Breast epithelium (tissue), 4 donors: ENCODE data around the gene LPCAT3. TPM values are rescaled to one million over a fixed set of nuclear protein-coding genes. Genes with fewer than 3 reads are reported as not detected.

Experiments used
- DNase-seq, 2 donors: peaks; one replicate each; pipeline ENCODE4 v3.0.0-alpha.2; 2019; ENCODE audit warnings: low spot score in 2 of 2
- H3K27ac ChIP-seq, 2 donors: fragments of 200-600 bp; sonication (generic) in 1 of 2; one replicate each; pipeline ENCODE4 v1.5.1; 2016 to 2019; ENCODE audit warnings: mild to moderate bottlenecking in 1 of 2
- H3K27me3 ChIP-seq, 2 donors: fragments of 200-600 bp; sonication (generic) in 1 of 2; one replicate each; pipeline versions ENCODE4 v1.5.1 to v1.6.0; 2017 to 2019; ENCODE audit warnings: control low read depth in 1 of 2, mild to moderate bottlenecking in 1 of 2
- H3K36me3 ChIP-seq: fragments of 200-600 bp; one replicate; pipeline ENCODE4 v1.5.1; 2019
- H3K4me1 ChIP-seq, 2 donors: fragments of 200-600 bp; sonication (generic); one replicate each; pipeline ENCODE4 v1.5.1; 2016 to 2019; ENCODE audit warnings: control low read depth in 1 of 2
- H3K4me3 ChIP-seq, 3 donors: fragments of 200-600 bp; sonication (generic); 1 replicate in 2 of 3; 2 replicates in 1 of 3; pipeline ENCODE4 v1.5.1; 2016 to 2019; ENCODE audit warnings: mild to moderate bottlenecking in 3 of 3, moderate library complexity in 2 of 3
- H3K9me3 ChIP-seq, 2 donors: fragments of 200-600 bp; sonication (generic) in 1 of 2; one replicate each; pipeline ENCODE4 v1.5.1; 2016 to 2019; ENCODE audit warnings: control low read depth in 1 of 2
- POLR2A ChIP-seq: fragments of 450-650 bp; IDR thresholded peaks from one replicate; pipeline ENCODE4 v1.6.1; 2016; ENCODE audit warnings: antibody characterized with exemption, mild to moderate bottlenecking, moderate library complexity
- POLR2AphosphoS5 ChIP-seq, 3 donors: sonication (generic); formaldehyde crosslinking; IDR thresholded peaks; one replicate each; pipeline ENCODE4 v1.6.1; 2017; ENCODE audit warnings: antibody characterized with exemption in 3 of 3
- intact Hi-C: fragments of 100-400 bp; cut with DNase I; formaldehyde crosslinking; loops from one replicate; pipeline ENCODE4 v1.15.1; 2023; ENCODE audit warnings: low total_unique reads
- total RNA-seq, 3 donors: library from RNA; depleted of rRNA; stranded (reverse); fragments of >200 nt; gene quantifications; one replicate each; pipeline ENCODE4 v1.1.0, GENCODE V29; 2016
- TF ChIP-seq, protein P1 (sequence below), 3 donors: fragments of 450-650 bp; IDR thresholded peaks; one replicate each; pipeline ENCODE4 v1.5.1; 2016 to 2017; ENCODE audit warnings: antibody characterized with exemption in 3 of 3, mild to moderate bottlenecking in 3 of 3, moderate library complexity in 3 of 3

Gene LPCAT3
- total RNA-seq, 3 donors from 2014 or later = 28.3 to 67.5 (median 63.7) TPM

- H3K27me3 ChIP-seq = no peaks in the 10 kb centered on the region
- H3K4me3 ChIP-seq = peak overlapping the region; percentile 39 to 51 (median 48)
- H3K27ac ChIP-seq = peak overlapping the region in 1 of 2 donors; percentile 61
- DNase-seq = no peak
- intact Hi-C loops = no loop called here
- H3K9me3 ChIP-seq = no peaks in the 10 kb centered on the region
- H3K4me1 ChIP-seq = no peaks in the 10 kb centered on the region
- TF ChIP-seq POLR2A (no peak), POLR2AphosphoS5 (IDR thresholded peaks at IDR 0.05) (no peak)
- TF ChIP-seq, protein P1, sequence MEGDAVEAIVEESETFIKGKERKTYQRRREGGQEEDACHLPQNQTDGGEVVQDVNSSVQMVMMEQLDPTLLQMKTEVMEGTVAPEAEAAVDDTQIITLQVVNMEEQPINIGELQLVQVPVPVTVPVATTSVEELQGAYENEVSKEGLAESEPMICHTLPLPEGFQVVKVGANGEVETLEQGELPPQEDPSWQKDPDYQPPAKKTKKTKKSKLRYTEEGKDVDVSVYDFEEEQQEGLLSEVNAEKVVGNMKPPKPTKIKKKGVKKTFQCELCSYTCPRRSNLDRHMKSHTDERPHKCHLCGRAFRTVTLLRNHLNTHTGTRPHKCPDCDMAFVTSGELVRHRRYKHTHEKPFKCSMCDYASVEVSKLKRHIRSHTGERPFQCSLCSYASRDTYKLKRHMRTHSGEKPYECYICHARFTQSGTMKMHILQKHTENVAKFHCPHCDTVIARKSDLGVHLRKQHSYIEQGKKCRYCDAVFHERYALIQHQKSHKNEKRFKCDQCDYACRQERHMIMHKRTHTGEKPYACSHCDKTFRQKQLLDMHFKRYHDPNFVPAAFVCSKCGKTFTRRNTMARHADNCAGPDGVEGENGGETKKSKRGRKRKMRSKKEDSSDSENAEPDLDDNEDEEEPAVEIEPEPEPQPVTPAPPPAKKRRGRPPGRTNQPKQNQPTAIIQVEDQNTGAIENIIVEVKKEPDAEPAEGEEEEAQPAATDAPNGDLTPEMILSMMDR (IDR thresholded peaks at IDR 0.05) = no peak
- no peaks in the 10 kb centered on the region for H3K36me3 ChIP-seq
Measured at GRCh38 chr12:6952863-6953441, 65.3 kb downstream of the LPCAT3 start.

DNA sequence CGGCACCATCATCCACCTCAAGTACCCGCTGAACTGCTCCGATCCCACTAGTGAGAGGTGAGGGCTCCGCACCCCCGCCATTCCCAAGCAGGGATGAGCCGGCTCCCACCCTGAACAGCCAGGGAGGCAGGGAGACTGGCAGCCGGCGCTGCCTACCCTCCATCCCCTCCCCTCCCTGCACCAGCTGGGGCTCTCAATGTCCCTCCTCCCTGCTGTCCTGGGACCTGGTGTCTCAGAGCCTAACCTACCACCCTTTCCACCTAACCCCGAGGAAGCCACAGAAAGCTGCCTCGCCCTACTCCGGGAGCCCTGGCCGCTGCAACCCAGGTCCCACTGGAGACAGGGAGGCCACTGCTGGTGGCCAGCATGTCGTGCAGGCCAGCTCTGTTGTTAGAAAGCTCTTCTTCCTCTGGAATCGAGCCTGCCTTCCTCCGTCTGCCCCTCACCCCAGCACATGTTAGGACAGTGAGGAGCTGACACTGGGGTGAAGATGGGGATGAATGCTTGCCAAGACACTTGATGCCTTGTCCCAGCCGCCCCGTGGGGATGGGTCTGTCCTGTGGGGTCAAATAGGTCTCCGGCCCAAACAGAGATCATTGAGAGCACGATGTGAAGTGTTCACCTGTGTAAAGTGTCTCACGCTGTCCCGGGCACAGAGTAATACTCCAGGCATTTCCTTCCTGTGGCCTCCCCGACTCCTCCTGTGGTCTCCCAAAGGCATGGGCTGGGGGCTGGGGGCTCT, 66.0 kb downstream of the LPCAT3 start:
- TF ChIP-seq POLR2A = no peak
- DNase-seq = no peak
- Histone ChIP-seq H3K9me3 (no peaks in the 10 kb centered on the region), H3K27me3 (no peaks in the 10 kb centered on the region), H3K27ac (peak overlapping the region in 1 of 2 donors; percentile 61), H3K4me1 (no peaks in the 10 kb centered on the region), H3K36me3 (no peaks in the 10 kb centered on the region), H3K4me3 (peak overlapping the region; percentile 39 to 51 (median 48))
- intact Hi-C loops = no loop called here

DNA sequence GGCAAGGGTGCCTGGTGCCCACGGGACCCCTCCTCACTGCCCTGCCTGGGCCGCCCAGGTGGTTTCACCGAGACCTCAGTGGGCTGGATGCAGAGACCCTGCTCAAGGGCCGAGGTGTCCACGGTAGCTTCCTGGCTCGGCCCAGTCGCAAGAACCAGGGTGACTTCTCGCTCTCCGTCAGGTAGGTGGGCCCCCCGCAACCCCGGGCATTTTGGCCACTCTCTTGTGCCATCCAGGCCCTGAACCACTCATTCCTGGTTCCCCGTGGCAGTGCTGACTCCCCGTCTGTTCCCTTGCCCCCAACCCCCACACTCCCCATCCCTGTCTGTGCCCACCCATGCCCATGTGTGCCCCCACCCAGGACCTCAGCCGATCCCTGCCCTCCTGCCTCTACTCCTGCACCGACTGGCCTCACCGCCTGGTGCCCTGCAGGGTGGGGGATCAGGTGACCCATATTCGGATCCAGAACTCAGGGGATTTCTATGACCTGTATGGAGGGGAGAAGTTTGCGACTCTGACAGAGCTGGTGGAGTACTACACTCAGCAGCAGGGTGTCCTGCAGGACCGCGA, 66.6 kb downstream of the LPCAT3 start:
- DNase-seq = no peak
- no peak for TF ChIP-seq POLR2AphosphoS5 (IDR thresholded peaks at IDR 0.05)
- TF ChIP-seq, protein P1 (IDR thresholded peaks at IDR 0.05) = no peak
- TF ChIP-seq POLR2A = no peak
- Histone ChIP-seq H3K36me3 (no peaks in the 10 kb centered on the region), H3K27me3 (no peaks in the 10 kb centered on the region), H3K4me1 (peaks cover 0 to 6% of the 10 kb centered on the region in 2 donors), H3K9me3 (no peaks in the 10 kb centered on the region), H3K4me3 (peak overlapping the region; percentile 39 to 51 (median 48)), H3K27ac (peak overlapping the region in 1 of 2 donors; percentile 52)
- intact Hi-C loops = no loop called here

DNA sequence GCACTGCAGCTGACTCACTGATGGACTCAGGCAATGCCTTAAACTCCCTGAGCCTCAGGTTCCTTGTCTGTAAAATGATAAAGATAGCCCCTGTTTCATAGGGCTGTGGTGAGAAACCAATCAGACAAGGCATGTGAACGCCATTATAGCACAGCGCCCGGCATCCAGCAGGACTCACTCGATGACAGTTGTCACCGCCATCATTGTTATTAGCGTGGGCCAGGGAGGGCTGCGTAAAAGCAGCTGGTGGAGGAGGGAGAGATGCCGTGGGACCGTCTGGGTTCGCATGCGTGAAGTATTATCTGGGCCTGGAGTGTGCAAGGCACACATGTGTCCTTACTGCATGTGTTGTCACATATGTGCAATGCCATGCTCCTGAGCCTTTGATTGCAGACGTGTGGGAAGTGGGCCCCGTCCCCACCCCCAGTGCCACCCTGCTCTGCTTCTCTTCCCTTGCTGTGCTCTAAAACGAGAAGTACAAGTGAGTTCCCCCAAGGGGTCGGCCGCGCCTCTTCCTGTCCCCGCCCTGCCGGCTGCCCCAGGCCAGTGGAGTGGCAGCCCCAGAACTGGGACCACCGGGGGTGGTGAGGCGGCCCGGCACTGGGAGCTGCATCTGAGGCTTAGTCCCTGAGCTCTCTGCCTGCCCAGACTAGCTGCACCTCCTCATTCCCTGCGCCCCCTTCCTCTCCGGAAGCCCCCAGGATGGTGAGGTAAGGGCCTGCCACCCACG, 67.3 kb downstream of the LPCAT3 start, which contains the start of gene PTPN6:
TSS of gene PTPN6 (plus strand) at position 546 of the 730 bp plus-strand sequence. CDS start at position 703, 157 bp downstream.
- Histone ChIP-seq H3K36me3 (no peaks in the 10 kb centered on the region), H3K27me3 (no peaks in the 10 kb centered on the region), H3K4me3 (peak within 1 kb of the TSS; percentile 39 to 51 (median 48)), H3K9me3 (no peaks in the 10 kb centered on the region), H3K27ac (peak within 1 kb of the TSS in 1 of 2 donors; percentile 52), H3K4me1 (peaks cover 2 to 10% of the 10 kb centered on the region in 2 donors)
- intact Hi-C loops = no loop called here
- TF ChIP-seq POLR2A (no peak), POLR2AphosphoS5 (IDR thresholded peaks at IDR 0.05) (no peak)
- TF ChIP-seq, protein P1 (IDR thresholded peaks at IDR 0.05) = no peak
- no peak for DNase-seq

GRCh38 chr12:6950401-6950801, 67.9 kb downstream of the LPCAT3 start:
- Histone ChIP-seq H3K4me1 (peaks cover 7 to 16% of the 10 kb centered on the region in 2 donors), H3K36me3 (no peaks in the 10 kb centered on the region), H3K27me3 (no peaks in the 10 kb centered on the region), H3K4me3 (no peak overlapping the region), H3K27ac (no peak overlapping the region), H3K9me3 (no peaks in the 10 kb centered on the region)
- DNase-seq = no peak
- intact Hi-C loops = no loop called here
- TF ChIP-seq, protein P1 (IDR thresholded peaks at IDR 0.05) = no peak
- no peak for TF ChIP-seq POLR2AphosphoS5 (IDR thresholded peaks at IDR 0.05)
- no peak for TF ChIP-seq POLR2A
